HEK293 (cell line): ENCODE measurements around the gene CAND2.

Experiments used
- MZF1 ChIP-seq: fragments of 450-650 bp; formaldehyde crosslinking; IDR thresholded peaks from 2 replicates; pipeline ENCODE4 v1.5.1; 2017; ENCODE audit warnings: missing biosample characterization, missing genetic modification characterization, borderline replicate concordance
- ZNF174 ChIP-seq: fragments of 450-650 bp; formaldehyde crosslinking; IDR thresholded peaks from 2 replicates; pipeline ENCODE4 v1.5.0; 2017; ENCODE audit warnings: missing biosample characterization, mild to moderate bottlenecking, missing genetic modification characterization
- ZNF791 ChIP-seq: fragments of 450-650 bp; formaldehyde crosslinking; IDR thresholded peaks from 2 replicates; pipeline ENCODE4 v1.5.1; 2016; ENCODE audit warnings: missing biosample characterization, missing genetic modification characterization
- ZNF843 ChIP-seq: fragments of 450-650 bp; formaldehyde crosslinking; IDR thresholded peaks from 2 replicates; pipeline ENCODE4 v1.5.1; 2016; ENCODE audit warnings: missing biosample characterization, missing genetic modification characterization
- TF ChIP-seq, protein P1 (sequence below): fragments of 450-650 bp; formaldehyde crosslinking; IDR thresholded peaks from 2 replicates; pipeline ENCODE4 v1.5.1; 2016; ENCODE audit warnings: missing biosample characterization, missing genetic modification characterization
- TF ChIP-seq, protein P2 (sequence below): fragments of 450-650 bp; IDR thresholded peaks from 2 replicates; pipeline ENCODE4 v1.5.1; 2018; ENCODE audit warnings: missing biosample characterization, mild to moderate bottlenecking, missing genetic modification characterization
- TF ChIP-seq, protein P3 (sequence below): fragments of 450-650 bp; formaldehyde crosslinking; IDR thresholded peaks from 2 replicates; pipeline ENCODE4 v1.5.1; 2017; ENCODE audit warnings: missing biosample characterization, missing genetic modification characterization

DNA sequence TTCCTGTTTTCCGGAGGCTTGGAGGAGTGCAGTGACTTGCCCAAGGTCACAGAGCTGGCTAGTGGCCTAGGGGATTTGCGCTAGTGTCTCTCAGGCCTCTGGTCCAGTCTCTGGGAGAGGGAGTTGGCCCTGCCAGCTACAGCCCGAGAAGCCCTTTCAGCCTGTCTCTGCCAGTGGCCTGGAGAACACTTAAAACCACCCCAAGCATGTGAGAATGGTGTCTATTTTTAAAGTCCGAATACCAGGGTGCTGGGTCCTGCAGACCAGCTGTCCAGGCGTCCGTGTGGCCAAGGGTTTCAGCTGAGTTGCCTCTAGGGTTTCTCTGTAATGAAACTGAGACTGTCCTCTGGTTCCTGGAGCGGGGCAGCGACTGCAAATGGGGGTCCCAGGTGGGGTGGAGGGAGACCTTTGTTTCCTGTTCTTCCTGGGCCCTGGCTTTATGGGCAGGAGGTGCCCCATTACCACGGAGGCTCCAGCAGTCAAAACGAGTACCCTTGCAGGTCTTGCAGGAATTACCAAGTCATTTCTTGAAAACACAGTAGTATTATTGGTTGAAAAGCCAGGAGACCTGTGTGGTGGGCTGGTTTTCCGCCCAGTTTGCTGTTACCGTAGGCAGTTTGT is 2.2 kb downstream of the CAND2 start:
- TF ChIP-seq, protein P1, sequence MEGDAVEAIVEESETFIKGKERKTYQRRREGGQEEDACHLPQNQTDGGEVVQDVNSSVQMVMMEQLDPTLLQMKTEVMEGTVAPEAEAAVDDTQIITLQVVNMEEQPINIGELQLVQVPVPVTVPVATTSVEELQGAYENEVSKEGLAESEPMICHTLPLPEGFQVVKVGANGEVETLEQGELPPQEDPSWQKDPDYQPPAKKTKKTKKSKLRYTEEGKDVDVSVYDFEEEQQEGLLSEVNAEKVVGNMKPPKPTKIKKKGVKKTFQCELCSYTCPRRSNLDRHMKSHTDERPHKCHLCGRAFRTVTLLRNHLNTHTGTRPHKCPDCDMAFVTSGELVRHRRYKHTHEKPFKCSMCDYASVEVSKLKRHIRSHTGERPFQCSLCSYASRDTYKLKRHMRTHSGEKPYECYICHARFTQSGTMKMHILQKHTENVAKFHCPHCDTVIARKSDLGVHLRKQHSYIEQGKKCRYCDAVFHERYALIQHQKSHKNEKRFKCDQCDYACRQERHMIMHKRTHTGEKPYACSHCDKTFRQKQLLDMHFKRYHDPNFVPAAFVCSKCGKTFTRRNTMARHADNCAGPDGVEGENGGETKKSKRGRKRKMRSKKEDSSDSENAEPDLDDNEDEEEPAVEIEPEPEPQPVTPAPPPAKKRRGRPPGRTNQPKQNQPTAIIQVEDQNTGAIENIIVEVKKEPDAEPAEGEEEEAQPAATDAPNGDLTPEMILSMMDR (tag by site-specific recombination): no peak
- no peak for TF ChIP-seq ZNF174 (tag by site-specific recombination)
- TF ChIP-seq, protein P2, sequence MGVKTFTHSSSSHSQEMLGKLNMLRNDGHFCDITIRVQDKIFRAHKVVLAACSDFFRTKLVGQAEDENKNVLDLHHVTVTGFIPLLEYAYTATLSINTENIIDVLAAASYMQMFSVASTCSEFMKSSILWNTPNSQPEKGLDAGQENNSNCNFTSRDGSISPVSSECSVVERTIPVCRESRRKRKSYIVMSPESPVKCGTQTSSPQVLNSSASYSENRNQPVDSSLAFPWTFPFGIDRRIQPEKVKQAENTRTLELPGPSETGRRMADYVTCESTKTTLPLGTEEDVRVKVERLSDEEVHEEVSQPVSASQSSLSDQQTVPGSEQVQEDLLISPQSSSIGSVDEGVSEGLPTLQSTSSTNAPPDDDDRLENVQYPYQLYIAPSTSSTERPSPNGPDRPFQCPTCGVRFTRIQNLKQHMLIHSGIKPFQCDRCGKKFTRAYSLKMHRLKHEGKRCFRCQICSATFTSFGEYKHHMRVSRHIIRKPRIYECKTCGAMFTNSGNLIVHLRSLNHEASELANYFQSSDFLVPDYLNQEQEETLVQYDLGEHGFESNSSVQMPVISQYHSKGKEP (tag by site-specific recombination): no peak
- TF ChIP-seq, protein P3, sequence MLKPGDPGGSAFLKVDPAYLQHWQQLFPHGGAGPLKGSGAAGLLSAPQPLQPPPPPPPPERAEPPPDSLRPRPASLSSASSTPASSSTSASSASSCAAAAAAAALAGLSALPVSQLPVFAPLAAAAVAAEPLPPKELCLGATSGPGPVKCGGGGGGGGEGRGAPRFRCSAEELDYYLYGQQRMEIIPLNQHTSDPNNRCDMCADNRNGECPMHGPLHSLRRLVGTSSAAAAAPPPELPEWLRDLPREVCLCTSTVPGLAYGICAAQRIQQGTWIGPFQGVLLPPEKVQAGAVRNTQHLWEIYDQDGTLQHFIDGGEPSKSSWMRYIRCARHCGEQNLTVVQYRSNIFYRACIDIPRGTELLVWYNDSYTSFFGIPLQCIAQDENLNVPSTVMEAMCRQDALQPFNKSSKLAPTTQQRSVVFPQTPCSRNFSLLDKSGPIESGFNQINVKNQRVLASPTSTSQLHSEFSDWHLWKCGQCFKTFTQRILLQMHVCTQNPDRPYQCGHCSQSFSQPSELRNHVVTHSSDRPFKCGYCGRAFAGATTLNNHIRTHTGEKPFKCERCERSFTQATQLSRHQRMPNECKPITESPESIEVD: no peak
- TF ChIP-seq ZNF791: no peak
- no peak for TF ChIP-seq ZNF843 (tag by site-specific recombination)
- TF ChIP-seq MZF1 (tag by site-specific recombination): no peak
